Glutamatergic neuron (in vitro differentiated cells): ENCODE data around the gene ANO1. TPM values are rescaled to one million over a fixed set of nuclear protein-coding genes. Genes with fewer than 3 reads are reported as not detected.

Experiments
- DNase-seq: peaks from one replicate; pipeline ENCODE4 v3.0.0; 2022
- H3K27ac Mint-ChIP-seq: one replicate; pipeline ENCODE4 v1.8.0; 2020; ENCODE audit warnings: mild to moderate bottlenecking, mixed read lengths, inconsistent platforms; ENCODE audit not compliant: unreplicated experiment
- H3K27me3 Mint-ChIP-seq: one replicate; pipeline ENCODE4 v1.8.0; 2020; ENCODE audit warnings: mild to moderate bottlenecking, moderate library complexity, mixed read lengths, inconsistent platforms; ENCODE audit not compliant: unreplicated experiment
- H3K36me3 Mint-ChIP-seq: one replicate; pipeline ENCODE4 v1.8.0; 2020; ENCODE audit warnings: mild to moderate bottlenecking, mixed read lengths, inconsistent platforms; ENCODE audit not compliant: unreplicated experiment
- H3K4me1 Mint-ChIP-seq: one replicate; pipeline ENCODE4 v1.8.0; 2020; ENCODE audit warnings: mild to moderate bottlenecking, low read depth, mixed read lengths, inconsistent platforms; ENCODE audit not compliant: unreplicated experiment
- H3K4me3 Mint-ChIP-seq: one replicate; pipeline ENCODE4 v1.8.0; 2020; ENCODE audit warnings: mild to moderate bottlenecking, mixed read lengths, inconsistent platforms; ENCODE audit not compliant: unreplicated experiment
- H3K9me3 Mint-ChIP-seq: one replicate; pipeline ENCODE4 v1.8.0; 2020; ENCODE audit warnings: mild to moderate bottlenecking, moderate library complexity, mixed read lengths, inconsistent platforms; ENCODE audit not compliant: unreplicated experiment
- total RNA-seq: library from RNA; stranded (reverse); fragmentation: NEBNext Ultra II Directional; extraction: Animal tissue kit (Norgen Biotek cat#: 25700); gene quantifications from one replicate; pipeline ENCODE4 v1.2.1, GENCODE V29; 2021; ENCODE audit not compliant: unreplicated experiment
- TF ChIP-seq, protein P1 (sequence below): fragments of 200-600 bp; sonication (generic); IDR thresholded peaks from one replicate; pipeline ENCODE4 v1.5.0; 2021; ENCODE audit not compliant: partially characterized antibody, unreplicated experiment

ANO1 gene
- total RNA-seq, 1 donor from 2014 or later = not detected

DNA sequence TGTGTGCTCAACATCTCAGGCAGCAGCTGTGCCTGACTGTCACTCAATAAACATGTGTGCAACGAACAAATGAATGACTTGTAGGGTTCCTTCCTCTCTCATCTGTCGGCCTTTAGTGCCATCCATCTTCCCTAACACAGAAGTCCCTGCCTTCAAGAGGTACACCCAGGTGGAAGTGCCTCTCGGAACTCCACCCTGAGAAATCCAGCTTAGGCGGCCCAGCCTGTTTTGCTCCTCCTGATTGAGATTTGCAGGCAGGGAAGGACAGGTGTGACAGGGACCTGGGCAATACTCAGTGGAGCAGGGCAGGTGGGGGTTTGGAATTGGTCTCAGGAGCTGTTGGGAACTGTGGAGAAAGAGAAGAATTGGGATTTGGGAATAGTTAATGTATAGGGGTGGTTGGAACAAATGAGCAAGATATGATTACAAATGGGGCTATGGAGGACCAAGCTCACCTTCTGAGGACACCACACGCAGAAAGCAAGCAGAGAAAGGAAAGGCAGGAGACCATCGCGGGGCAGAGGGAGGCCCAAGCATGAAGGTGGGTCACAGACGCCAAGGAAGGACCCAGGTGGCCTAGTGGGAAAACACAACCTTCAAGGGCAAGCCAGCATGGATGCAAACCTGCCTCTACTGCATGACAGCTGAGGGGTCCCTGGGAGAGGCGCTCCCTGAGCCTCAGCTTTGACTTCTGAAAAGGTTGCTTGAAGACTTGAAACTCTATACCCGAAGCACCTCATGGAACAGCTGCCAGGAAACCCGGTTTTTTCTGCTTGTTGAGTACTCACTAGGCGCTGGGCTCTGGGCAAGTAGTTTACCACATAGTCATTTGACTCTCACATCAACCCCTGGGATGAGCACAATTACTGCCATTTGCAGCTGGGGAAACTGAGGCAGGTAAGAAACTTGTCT is 40.9 kb upstream of the ANO1 start:
- peaks cover 12% of the 10 kb centered on the region for H3K9me3 Mint-ChIP-seq
- H3K4me3 Mint-ChIP-seq = no peak overlapping the region
- H3K36me3 Mint-ChIP-seq = peaks cover 22% of the 10 kb centered on the region
- peaks cover 7% of the 10 kb centered on the region for H3K4me1 Mint-ChIP-seq
- DNase-seq = no peak
- TF ChIP-seq, protein P1, sequence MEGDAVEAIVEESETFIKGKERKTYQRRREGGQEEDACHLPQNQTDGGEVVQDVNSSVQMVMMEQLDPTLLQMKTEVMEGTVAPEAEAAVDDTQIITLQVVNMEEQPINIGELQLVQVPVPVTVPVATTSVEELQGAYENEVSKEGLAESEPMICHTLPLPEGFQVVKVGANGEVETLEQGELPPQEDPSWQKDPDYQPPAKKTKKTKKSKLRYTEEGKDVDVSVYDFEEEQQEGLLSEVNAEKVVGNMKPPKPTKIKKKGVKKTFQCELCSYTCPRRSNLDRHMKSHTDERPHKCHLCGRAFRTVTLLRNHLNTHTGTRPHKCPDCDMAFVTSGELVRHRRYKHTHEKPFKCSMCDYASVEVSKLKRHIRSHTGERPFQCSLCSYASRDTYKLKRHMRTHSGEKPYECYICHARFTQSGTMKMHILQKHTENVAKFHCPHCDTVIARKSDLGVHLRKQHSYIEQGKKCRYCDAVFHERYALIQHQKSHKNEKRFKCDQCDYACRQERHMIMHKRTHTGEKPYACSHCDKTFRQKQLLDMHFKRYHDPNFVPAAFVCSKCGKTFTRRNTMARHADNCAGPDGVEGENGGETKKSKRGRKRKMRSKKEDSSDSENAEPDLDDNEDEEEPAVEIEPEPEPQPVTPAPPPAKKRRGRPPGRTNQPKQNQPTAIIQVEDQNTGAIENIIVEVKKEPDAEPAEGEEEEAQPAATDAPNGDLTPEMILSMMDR = no peak
- H3K27me3 Mint-ChIP-seq = peaks cover 4% of the 10 kb centered on the region
- no peak overlapping the region for H3K27ac Mint-ChIP-seq

GRCh38 chr11:70038034-70038834 is 39.9 kb upstream of the ANO1 start:
- H3K4me1 Mint-ChIP-seq = peaks cover 7% of the 10 kb centered on the region
- DNase-seq = no peak
- H3K4me3 Mint-ChIP-seq = no peak overlapping the region
- TF ChIP-seq, protein P1 = no peak
- H3K27me3 Mint-ChIP-seq = peaks cover 4% of the 10 kb centered on the region
- H3K27ac Mint-ChIP-seq = no peak overlapping the region
- peaks cover 13% of the 10 kb centered on the region for H3K9me3 Mint-ChIP-seq
- peaks cover 26% of the 10 kb centered on the region for H3K36me3 Mint-ChIP-seq

GRCh38 chr11:70040452-70040851 is 37.7 kb upstream of the ANO1 start:
- Mint-ChIP-seq H3K4me1 (no peaks in the 10 kb centered on the region), H3K27me3 (peaks cover 4% of the 10 kb centered on the region), H3K36me3 (peaks cover 27% of the 10 kb centered on the region), H3K4me3 (no peak overlapping the region), H3K9me3 (peaks cover 13% of the 10 kb centered on the region), H3K27ac (no peak overlapping the region)
- TF ChIP-seq, protein P1 = no peak
- no peak for DNase-seq

DNA sequence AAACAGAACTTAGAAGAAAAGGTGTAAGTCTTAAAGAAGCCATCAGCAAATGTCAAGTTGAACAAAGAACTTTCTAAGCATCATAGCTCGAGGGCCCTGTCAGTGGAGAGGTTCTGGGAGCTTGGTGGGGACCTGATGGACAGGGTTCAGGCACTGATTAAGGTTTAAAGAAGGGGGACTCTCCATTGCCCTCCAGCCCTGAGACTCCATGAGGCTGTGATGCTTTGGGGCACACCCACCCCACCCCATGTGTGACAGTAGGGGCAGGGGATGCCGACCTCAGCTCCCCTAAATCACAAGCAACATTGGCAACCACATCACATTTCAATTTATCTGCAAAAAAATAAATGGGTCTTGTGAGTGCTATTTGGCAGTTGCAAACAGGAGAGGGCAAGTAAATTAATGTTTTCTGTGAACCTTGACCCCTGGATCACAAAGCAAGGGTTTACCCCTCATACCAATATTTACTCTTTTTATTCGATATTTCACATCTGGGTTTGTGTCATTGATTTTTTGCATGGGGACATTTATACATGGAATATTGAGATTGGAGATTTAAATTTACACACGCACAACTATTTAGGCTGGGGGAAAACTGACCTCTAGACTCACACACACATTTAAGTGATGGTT is 37.1 kb upstream of the ANO1 start:
- no peak overlapping the region for H3K4me3 Mint-ChIP-seq
- H3K9me3 Mint-ChIP-seq = peaks cover 13% of the 10 kb centered on the region
- DNase-seq = no peak
- TF ChIP-seq, protein P1 = no peak
- H3K4me1 Mint-ChIP-seq = no peaks in the 10 kb centered on the region
- H3K27me3 Mint-ChIP-seq = peaks cover 2% of the 10 kb centered on the region
- H3K27ac Mint-ChIP-seq = no peak overlapping the region
- peaks cover 32% of the 10 kb centered on the region for H3K36me3 Mint-ChIP-seq
